GM19468 (cell line): ENCODE measurements around the gene GAS7.

ENCODE experiments used
- ATAC-seq: cut with Tn5 transposase; IDR thresholded peaks from one replicate; pipeline ENCODE4 v1.9.1; 2021; ENCODE audit warnings: mild to moderate bottlenecking, moderate library complexity, moderate number of reproducible peaks; ENCODE audit not compliant: unreplicated experiment; ENCODE audit errors: extremely low read depth

The GAS7 gene

DNA sequence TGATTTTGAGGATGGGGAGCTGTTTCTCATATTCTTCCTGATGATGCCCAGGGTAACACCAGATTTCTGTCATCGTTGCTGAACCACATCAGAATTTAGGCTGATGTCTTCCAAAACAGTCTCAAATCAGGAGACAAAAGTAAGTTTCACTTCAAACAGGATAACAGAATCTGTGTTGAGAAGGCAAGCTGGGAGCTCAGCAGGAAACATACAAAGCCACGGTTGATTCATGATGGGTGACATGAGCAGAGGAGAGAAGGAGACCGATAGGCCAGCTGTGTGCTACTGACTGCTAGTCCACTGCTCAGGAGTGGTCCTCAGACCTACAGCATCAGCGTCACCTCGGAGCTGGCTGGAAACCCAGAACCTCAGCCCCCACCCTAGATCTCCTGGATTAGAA, 230.4 kb downstream of the GAS7 start:
- no peak for ATAC-seq

DNA sequence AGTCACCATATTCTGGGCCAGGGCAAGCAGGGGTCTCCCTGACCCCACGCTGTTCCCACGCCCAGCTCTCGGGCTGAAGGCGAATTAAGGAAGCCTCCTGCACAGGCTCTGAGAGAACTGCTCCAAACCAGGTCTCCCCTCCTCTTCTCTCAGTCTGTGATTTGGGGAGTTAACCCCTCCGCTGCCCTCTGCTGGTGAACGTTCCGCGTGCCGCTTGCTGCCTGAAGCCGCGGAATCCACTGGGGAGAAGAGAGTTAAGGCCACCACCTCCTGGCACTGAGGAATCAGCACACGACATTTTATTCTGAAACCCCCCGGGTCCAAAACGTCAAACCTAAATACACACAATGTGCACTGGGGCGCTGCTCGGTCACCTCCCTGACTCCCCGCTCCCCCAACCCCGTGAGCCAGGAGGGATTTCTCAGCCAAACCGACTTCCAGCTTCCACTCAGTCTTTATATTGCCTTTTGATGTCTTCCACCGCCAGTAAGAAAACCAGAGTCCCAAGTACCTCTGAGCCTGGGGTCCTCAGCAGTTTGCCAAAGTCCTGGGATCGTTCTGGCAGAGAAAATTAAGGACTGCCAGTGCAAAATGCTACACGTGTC, 238.9 kb downstream of the GAS7 start:
- ATAC-seq: no peak

- ATAC-seq: no peak
These were observed 239.7 kb downstream of the GAS7 start for GRCh38 chr17:9958586-9959281.

- no peak for ATAC-seq
These were observed 241.2 kb downstream of the GAS7 start for GRCh38 chr17:9957244-9957643.

- ATAC-seq: no peak
These were observed 241.8 kb downstream of the GAS7 start for GRCh38 chr17:9956474-9957131.

DNA sequence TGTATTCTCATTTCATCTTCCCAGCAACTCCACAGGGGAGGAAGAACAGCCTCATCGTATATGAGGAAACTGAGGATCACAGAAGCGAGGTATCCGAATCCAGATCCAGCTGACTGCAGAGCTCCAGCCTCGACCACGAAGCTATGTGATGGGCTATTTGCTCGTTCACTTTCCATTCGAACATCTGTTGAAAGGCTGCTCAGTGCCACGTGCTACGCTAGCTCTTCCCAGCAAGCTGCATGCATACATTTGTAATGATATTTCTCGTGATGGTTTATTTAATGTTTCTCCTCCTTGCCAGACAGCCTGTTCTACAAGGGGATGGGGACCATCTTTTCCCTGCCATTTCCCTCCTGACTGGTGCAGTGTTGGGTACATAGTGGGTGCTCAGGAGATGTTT, 244.9 kb downstream of the GAS7 start:
- no peak for ATAC-seq

GRCh38 chr17:9951803-9952202, 246.6 kb downstream of the GAS7 start:
- ATAC-seq: no peak

DNA sequence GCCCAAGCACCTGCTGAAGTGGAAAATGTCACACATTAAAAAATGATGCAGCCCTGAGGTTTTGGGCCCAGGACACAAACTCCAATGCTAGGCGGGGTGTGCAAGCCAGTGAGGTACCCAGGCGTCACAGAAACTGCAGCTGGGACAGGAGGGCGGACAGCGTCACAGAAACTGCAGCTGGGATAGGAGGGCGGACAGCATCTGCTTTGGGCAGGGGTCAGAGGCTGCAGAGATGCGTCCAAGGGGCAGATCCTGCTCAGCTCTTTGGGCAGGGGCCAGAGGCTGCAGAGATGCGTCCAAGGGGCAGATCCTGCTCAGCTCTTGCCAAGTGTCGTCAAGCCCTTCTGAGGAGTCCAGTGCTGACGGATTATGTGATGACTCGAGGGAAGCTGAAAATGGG, 249.5 kb downstream of the GAS7 start:
- ATAC-seq: no peak

DNA sequence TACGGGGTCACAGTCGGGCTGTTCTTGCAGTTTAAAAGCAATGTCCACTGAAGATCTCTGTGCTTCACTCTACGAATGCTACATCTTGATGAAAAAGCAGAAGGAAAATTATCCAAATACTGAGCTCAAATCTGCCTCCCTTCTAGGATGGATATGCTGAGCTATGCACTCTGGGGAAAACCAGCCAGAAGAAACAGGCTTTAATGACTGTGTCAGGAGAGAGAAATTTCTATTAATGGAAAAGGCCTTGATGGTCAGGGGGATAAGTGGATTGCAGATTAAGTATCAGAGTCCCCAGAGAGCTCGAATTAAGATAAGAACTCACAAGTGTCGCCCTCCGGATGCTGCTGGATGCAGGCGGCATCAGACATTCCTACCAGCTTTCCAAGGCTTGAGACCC, 253.7 kb downstream of the GAS7 start:
- no peak for ATAC-seq

DNA sequence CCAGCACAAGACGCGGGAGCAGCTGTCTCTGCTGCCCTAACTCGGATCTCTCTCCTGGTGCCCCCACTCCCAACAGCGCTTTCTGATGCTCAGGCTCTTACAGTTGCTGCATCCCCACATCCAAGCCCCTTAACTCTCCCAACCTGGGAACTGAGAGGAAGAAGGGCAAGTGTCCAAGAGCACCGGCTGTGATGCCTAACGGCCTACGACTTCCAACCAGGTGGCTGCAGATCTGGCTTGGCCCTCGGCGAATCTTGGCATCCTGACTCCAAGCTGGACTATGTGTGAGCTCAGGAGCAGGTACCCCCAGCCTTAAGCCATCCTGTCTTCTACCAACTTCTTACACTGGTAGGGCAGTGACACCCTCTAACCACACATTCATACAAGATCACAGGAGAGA, 255.1 kb downstream of the GAS7 start:
- no peak for ATAC-seq

DNA sequence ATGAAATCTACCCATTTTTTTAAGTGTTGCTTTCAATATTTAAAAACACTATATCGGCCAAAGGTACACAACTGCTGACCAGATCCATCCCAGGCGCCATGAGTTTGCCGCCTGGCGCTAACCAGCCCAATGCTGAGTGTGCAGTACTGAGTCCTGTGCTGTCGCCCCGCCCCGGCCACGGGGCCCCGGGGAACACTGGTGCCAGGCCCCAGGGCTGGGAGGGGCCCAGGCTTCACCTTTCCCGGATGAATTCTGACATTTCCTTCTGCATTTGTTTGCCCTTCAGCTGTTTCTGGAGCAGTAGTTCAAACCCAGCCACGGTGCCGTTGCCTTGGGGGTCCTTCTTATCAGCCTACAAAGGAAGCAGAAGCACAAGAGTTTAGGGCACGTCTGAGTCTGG, 255.5 kb downstream of the GAS7 start:
- no peak for ATAC-seq

DNA sequence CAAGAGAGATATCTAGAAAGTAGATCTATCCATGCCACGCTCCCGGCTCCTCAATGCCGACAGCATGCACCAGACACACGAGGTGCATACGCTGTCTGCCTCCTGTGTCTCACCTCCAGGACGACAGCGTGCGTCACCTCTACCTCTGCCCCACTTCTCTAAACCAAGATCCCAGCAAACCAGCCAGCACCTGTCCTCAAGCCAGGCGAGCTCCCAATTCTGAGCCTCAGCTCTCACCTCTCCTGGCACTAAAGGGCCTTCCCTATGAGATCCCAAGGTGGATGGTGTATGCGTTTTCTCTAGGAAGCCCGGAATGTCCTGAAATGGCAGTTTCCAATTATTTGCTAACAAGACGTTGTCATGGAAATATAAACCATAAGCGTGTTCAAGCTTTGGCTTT, 257.1 kb downstream of the GAS7 start:
- no peak for ATAC-seq

GRCh38 chr17:9940841-9941240, 257.6 kb downstream of the GAS7 start:
- ATAC-seq: no peak

GRCh38 chr17:9938764-9939163, 259.6 kb downstream of the GAS7 start:
- ATAC-seq: no peak

DNA sequence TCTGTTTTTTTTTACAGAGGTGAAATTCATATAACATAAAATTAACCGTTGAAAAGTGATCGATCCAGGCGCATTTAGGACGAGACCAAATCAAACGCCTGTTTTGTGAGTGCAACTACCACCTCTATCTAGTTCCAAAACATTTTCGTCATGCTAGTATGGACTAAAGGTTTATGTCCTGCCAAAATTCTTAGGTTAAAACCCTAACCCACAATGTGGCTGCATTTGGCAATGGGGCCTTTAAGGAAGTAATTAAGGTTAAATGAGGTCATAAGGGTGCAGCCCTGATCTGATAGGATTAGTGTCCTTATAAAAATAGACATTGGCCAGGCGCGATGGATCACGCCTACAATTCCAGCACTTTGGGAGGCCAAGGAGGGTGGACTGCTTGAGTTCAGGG, 260.5 kb downstream of the GAS7 start:
- no peak for ATAC-seq

DNA sequence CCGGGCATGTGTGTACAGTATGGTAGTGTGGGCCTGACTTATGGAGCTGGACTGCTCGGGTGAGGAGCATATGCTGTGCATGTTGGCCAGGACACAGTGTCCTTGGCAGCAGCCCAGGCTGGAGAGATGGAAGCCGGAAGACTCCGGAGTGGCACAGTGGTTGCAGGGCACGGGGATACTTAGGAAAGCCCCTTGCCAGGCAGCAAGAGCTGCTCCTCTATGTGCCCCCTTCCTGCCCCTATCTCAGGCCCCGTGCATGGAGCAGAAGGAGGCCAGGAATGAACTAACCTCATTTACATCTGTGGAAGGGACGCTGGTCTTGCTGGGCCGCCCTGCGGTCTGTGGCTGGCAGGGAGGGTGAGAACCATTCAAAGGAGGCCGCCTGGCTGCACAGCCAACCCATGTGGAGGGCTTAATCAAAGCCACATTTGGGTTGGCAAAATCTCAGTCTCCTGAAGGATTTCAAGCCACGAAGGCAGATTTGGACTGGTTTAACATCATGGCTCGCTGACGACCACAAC, 261.1 kb downstream of the GAS7 start:
- ATAC-seq: no peak

GRCh38 chr17:9936095-9936494, 262.3 kb downstream of the GAS7 start:
- ATAC-seq: no peak

DNA sequence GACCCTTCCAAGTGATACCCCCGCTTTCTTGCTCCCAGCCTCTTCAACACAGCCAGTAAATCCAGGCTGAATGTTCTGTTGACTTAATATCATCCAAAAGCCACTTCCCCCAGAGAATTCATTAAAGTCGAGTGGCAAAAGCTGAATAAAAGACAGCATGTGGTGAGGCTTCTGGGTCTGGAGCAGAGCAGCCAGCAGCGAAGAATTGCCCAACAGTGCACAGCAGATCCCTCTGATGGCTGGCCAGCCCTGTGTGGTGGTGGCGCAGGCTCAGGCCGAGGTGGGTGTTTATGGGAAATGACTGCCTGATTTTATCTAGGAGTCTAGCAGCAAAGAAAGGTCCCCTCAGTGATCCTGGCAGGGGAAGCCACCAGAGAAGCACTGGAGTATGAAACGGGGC, 263.0 kb downstream of the GAS7 start:
- ATAC-seq: no peak

DNA sequence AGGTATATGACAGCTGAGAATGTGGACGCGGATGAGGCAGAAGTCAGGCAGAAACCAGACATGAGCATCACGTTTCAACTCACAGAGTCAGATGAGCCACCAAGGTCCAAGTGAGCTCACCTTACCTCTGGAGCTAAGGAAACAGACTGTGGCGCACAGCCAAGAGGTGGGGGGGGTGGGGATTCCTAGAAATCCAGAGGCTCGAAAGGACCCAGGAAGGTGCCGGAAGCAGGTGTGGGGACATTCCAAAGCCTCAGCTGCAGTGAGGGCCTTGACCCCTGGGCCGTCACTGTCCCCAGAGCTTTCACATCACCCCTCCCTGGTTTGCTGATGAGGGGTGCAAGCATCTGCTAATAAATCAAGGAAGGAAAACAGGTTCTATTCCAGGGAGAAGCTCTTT, 264.1 kb downstream of the GAS7 start:
- ATAC-seq: no peak

GRCh38 chr17:9932491-9932890, 265.9 kb downstream of the GAS7 start:
- no peak for ATAC-seq

GRCh38 chr17:9931144-9931741, 267.2 kb downstream of the GAS7 start:
- no peak for ATAC-seq
